ENCODE data around the gene DNASE1L1. TPM values are rescaled to one million over a fixed set of nuclear protein-coding genes. Genes with fewer than 3 reads are reported as not detected.

DNASE1L1 gene
- total RNA-seq, 1 donor from 2014 or later = 18.6 TPM

- Mint-ChIP-seq H3K27me3 (ENCODE audit: low read depth) (no peaks in the 10 kb centered on the region), H3K36me3 (peaks cover 14% of the 10 kb centered on the region), H3K9me3 (no peaks in the 10 kb centered on the region), H3K27ac (no peak overlapping the region), H3K4me1 (no peaks in the 10 kb centered on the region), H3K4me3 (no peak overlapping the region)
- TF ChIP-seq CTCF (IDR thresholded peaks at IDR 0.05; ENCODE audit: unreplicated experiment) = no peak
- DNase-seq (ENCODE audit: low spot score in 2 of 2, unreplicated experiment in 2 of 2) = no peak
Observed at GRCh38 chrX:154357205-154357604, 51.8 kb downstream of the DNASE1L1 start.

- no peaks in the 10 kb centered on the region for H3K9me3 Mint-ChIP-seq
- H3K27me3 Mint-ChIP-seq (ENCODE audit: low read depth) = no peaks in the 10 kb centered on the region
- H3K36me3 Mint-ChIP-seq = peaks cover 14% of the 10 kb centered on the region
- no peak for DNase-seq (ENCODE audit: low spot score in 2 of 2, unreplicated experiment in 2 of 2)
- no peak overlapping the region for H3K27ac Mint-ChIP-seq
- no peak overlapping the region for H3K4me3 Mint-ChIP-seq
- H3K4me1 Mint-ChIP-seq = no peaks in the 10 kb centered on the region
- TF ChIP-seq CTCF (IDR thresholded peaks at IDR 0.05; ENCODE audit: unreplicated experiment) = no peak
Observed at GRCh38 chrX:154356596-154356995, 52.5 kb downstream of the DNASE1L1 start.

GRCh38 chrX:154355776-154356140 is 53.3 kb downstream of the DNASE1L1 start:
- H3K9me3 Mint-ChIP-seq = no peaks in the 10 kb centered on the region
- no peak overlapping the region for H3K4me3 Mint-ChIP-seq
- no peaks in the 10 kb centered on the region for H3K4me1 Mint-ChIP-seq
- H3K27ac Mint-ChIP-seq = no peak overlapping the region
- H3K36me3 Mint-ChIP-seq = peaks cover 14% of the 10 kb centered on the region
- no peak for TF ChIP-seq CTCF (IDR thresholded peaks at IDR 0.05; ENCODE audit: unreplicated experiment)
- no peaks in the 10 kb centered on the region for H3K27me3 Mint-ChIP-seq (ENCODE audit: low read depth)
- no peak for DNase-seq (ENCODE audit: low spot score in 2 of 2, unreplicated experiment in 2 of 2)

GRCh38 chrX:154355094-154355775 is 53.8 kb downstream of the DNASE1L1 start:
- no peak for DNase-seq (ENCODE audit: low spot score in 2 of 2, unreplicated experiment in 2 of 2)
- H3K4me3 Mint-ChIP-seq = no peak overlapping the region
- no peak for TF ChIP-seq CTCF (IDR thresholded peaks at IDR 0.05; ENCODE audit: unreplicated experiment)
- H3K36me3 Mint-ChIP-seq = peaks cover 14% of the 10 kb centered on the region
- H3K4me1 Mint-ChIP-seq = no peaks in the 10 kb centered on the region
- H3K9me3 Mint-ChIP-seq = no peaks in the 10 kb centered on the region
- no peak overlapping the region for H3K27ac Mint-ChIP-seq
- no peaks in the 10 kb centered on the region for H3K27me3 Mint-ChIP-seq (ENCODE audit: low read depth)

- DNase-seq (ENCODE audit: low spot score in 2 of 2, unreplicated experiment in 2 of 2) = no peak
- no peaks in the 10 kb centered on the region for H3K4me1 Mint-ChIP-seq
- TF ChIP-seq CTCF (IDR thresholded peaks at IDR 0.05; ENCODE audit: unreplicated experiment) = no peak
- H3K4me3 Mint-ChIP-seq = no peak overlapping the region
- H3K27me3 Mint-ChIP-seq (ENCODE audit: low read depth) = no peaks in the 10 kb centered on the region
- H3K9me3 Mint-ChIP-seq = no peaks in the 10 kb centered on the region
- peaks cover 14% of the 10 kb centered on the region for H3K36me3 Mint-ChIP-seq
- no peak overlapping the region for H3K27ac Mint-ChIP-seq
Observed at GRCh38 chrX:154354516-154354915, 54.5 kb downstream of the DNASE1L1 start.

GRCh38 chrX:154354013-154354412 is 55.0 kb downstream of the DNASE1L1 start:
- H3K9me3 Mint-ChIP-seq = no peaks in the 10 kb centered on the region
- H3K4me1 Mint-ChIP-seq = no peaks in the 10 kb centered on the region
- no peak overlapping the region for H3K27ac Mint-ChIP-seq
- H3K36me3 Mint-ChIP-seq = peaks cover 14% of the 10 kb centered on the region
- no peak overlapping the region for H3K4me3 Mint-ChIP-seq
- no peak for DNase-seq (ENCODE audit: low spot score in 2 of 2, unreplicated experiment in 2 of 2)
- no peaks in the 10 kb centered on the region for H3K27me3 Mint-ChIP-seq (ENCODE audit: low read depth)
- TF ChIP-seq CTCF (IDR thresholded peaks at IDR 0.05; ENCODE audit: unreplicated experiment) = no peak

Data from mesothelial cell of epicardium (in vitro differentiated cells).